ENCODE measurements around the gene CIB4. TPM values are rescaled to one million over a fixed set of nuclear protein-coding genes. Genes with fewer than 3 reads are reported as not detected.

The CIB4 gene
- total RNA-seq, 1 experiment from 2014 or later, result not detected

DNA sequence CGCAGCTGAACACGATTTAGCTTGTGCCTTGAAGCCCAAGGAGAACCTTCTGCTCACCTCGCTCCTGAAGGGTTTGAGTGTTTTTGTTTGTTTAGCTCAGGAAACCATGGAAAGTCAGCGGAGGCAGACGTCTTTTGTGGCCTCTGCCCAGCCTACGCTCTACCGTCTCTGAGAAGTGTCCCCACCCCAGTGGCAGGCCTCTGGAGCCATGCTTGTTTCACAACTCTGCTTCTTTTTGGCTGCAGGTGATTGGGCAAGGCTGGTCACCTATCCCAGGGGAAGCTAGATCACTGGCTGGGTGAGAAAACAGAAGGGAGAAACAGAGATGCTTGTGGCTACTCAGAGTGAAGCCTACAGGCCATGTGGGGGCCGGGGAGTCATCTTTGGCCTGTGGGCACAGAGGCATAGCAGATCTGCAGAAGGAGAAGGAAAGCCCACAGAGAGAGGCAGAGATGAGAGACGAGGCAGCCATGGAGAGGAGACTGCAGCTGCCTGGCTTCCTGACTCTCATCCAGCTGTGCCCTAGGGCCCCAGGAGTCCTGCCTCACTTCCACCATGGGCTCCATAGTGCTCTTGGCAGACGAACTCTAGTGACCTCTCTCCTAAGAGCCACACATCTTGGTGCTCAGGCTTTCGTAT is 50.1 kb downstream of the CIB4 start:
- intact Hi-C loops (cut with micrococcal nuclease; ENCODE audit: unreplicated experiment), result no loop called here
- no TSS peak for BruUV-seq (replicated peaks)
- Mint-ChIP-seq H3K4me3 (ENCODE audit: unreplicated experiment) (no peak overlapping the region), H3K36me3 (ENCODE audit: insufficient read depth, unreplicated experiment) (no peaks in the 10 kb centered on the region), H3K27ac (ENCODE audit: unreplicated experiment) (no peak overlapping the region), H3K4me1 (ENCODE audit: low read depth, unreplicated experiment) (no peaks in the 10 kb centered on the region), H3K9me3 (ENCODE audit: unreplicated experiment) (no peaks in the 10 kb centered on the region), H3K27me3 (ENCODE audit: insufficient read depth, unreplicated experiment) (peaks cover 23% of the 10 kb centered on the region)
- no peak overlapping the region for H3K4me3 ChIP-seq (ENCODE audit: low read depth, low read length)
- ChIA-PET POLR2A (no interaction called here), CTCF (interaction anchor here (0.6 kb wide), 1 partner anchor 14 kb away, joined by 4 read pairs; no protein-coding TSS in a partner anchor)
- TF ChIP-seq, protein P1, sequence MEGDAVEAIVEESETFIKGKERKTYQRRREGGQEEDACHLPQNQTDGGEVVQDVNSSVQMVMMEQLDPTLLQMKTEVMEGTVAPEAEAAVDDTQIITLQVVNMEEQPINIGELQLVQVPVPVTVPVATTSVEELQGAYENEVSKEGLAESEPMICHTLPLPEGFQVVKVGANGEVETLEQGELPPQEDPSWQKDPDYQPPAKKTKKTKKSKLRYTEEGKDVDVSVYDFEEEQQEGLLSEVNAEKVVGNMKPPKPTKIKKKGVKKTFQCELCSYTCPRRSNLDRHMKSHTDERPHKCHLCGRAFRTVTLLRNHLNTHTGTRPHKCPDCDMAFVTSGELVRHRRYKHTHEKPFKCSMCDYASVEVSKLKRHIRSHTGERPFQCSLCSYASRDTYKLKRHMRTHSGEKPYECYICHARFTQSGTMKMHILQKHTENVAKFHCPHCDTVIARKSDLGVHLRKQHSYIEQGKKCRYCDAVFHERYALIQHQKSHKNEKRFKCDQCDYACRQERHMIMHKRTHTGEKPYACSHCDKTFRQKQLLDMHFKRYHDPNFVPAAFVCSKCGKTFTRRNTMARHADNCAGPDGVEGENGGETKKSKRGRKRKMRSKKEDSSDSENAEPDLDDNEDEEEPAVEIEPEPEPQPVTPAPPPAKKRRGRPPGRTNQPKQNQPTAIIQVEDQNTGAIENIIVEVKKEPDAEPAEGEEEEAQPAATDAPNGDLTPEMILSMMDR (IDR thresholded peaks at IDR 0.05; ENCODE audit: insufficient read depth in 1 of 2, low read depth in 1 of 2, low read length in 1 of 2, severe bottlenecking in 1 of 2, unreplicated experiment in 1 of 2), result no peak
- no peaks in the 10 kb centered on the region for H3K9me3 ChIP-seq
- H3K27me3 ChIP-seq (replicated peaks; ENCODE audit: control insufficient read depth, insufficient read depth, low read length), result 0 out of 2 replicates have a peak, but pooled peaks cover 4% of the 10 kb centered on the region
- DNase-seq, result peak in 1 of 2 experiments; percentile 21
- H3K36me3 ChIP-seq (ENCODE audit: control insufficient read depth, insufficient read depth, low read length), result no peaks in the 10 kb centered on the region
- H3K4me1 ChIP-seq, result 0 out of 2 replicates have a peak, but pooled peaks cover 4% of the 10 kb centered on the region

DNA sequence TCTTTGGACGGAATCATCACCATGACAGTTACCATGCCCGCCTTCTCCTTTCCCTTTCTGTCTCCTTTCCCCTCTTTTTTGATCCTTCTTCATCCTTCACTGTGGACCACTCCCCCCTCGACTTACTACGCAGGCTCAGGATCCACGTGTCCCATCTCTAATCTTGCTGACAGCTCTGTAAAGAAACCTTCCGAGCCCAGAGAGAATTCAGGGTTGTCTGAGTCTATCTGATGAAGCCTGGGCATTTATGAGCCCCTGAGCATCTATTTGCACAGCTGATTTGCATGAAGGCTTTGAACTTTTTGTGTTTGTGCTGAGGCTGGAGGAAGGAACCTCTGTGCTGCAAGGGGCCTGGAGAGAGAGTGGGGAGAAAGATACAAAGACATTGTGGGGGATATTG is 50.7 kb downstream of the CIB4 start:
- H3K4me1 Mint-ChIP-seq (ENCODE audit: low read depth, unreplicated experiment), result no peaks in the 10 kb centered on the region
- Histone ChIP-seq H3K4me1 (0 out of 2 replicates have a peak, but pooled peaks cover 4% of the 10 kb centered on the region), H3K4me3 (ENCODE audit: low read depth, low read length) (no peak overlapping the region), H3K9me3 (no peaks in the 10 kb centered on the region), H3K36me3 (ENCODE audit: control insufficient read depth, insufficient read depth, low read length) (no peaks in the 10 kb centered on the region), H3K27me3 (replicated peaks; ENCODE audit: control insufficient read depth, insufficient read depth, low read length) (0 out of 2 replicates have a peak, but pooled peaks cover 4% of the 10 kb centered on the region)
- no peak overlapping the region for H3K4me3 Mint-ChIP-seq (ENCODE audit: unreplicated experiment)
- intact Hi-C loops (cut with micrococcal nuclease; ENCODE audit: unreplicated experiment), result no loop called here
- no peak overlapping the region for H3K27ac Mint-ChIP-seq (ENCODE audit: unreplicated experiment)
- ChIA-PET POLR2A (no interaction called here), CTCF (interaction anchor here (0.7 to 1.6 kb wide), 3 partner anchors 9 to 155 kb away, joined by 3 to 4 read pairs (median 3); no protein-coding TSS in a partner anchor)
- BruUV-seq (replicated peaks), result no TSS peak
- peak in 1 of 2 experiments; percentile 29 for DNase-seq
- peaks cover 24% of the 10 kb centered on the region for H3K27me3 Mint-ChIP-seq (ENCODE audit: insufficient read depth, unreplicated experiment)
- no peaks in the 10 kb centered on the region for H3K9me3 Mint-ChIP-seq (ENCODE audit: unreplicated experiment)
- TF ChIP-seq, protein P1 (IDR thresholded peaks at IDR 0.05; ENCODE audit: insufficient read depth in 1 of 2, low read depth in 1 of 2, low read length in 1 of 2, severe bottlenecking in 1 of 2, unreplicated experiment in 1 of 2), result no peak
- no peaks in the 10 kb centered on the region for H3K36me3 Mint-ChIP-seq (ENCODE audit: insufficient read depth, unreplicated experiment)

DNA sequence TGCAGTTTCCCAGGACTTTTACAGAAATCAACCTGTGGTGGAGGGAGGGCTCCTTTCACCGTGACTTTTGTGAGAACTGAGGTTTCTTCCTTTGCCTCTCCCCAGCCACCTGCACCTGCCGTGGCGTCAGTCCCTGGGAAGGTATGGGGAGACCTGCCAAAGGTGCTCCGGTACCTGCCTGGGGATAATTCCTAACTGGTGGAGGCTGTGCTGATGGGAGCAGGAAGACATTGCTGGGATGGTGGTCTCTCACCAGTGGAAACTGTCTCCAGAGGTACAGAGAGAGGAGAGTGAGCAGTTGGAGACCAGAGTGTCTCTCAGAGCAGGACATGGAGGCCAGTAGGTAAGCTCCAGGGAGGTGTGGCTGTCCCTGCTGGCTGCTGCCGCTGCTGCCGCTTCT is 52.6 kb downstream of the CIB4 start:
- H3K9me3 ChIP-seq, result no peaks in the 10 kb centered on the region
- no peaks in the 10 kb centered on the region for H3K36me3 ChIP-seq (ENCODE audit: control insufficient read depth, insufficient read depth, low read length)
- no peak overlapping the region for H3K4me3 ChIP-seq (ENCODE audit: low read depth, low read length)
- no peaks in the 10 kb centered on the region for H3K36me3 Mint-ChIP-seq (ENCODE audit: insufficient read depth, unreplicated experiment)
- CTCF ChIA-PET, result interaction anchor here (1.5 kb wide), 2 partner anchors 11 kb away, joined by 4 to 5 read pairs; no protein-coding TSS in a partner anchor
- no peaks in the 10 kb centered on the region for H3K9me3 Mint-ChIP-seq (ENCODE audit: unreplicated experiment)
- no peaks in the 10 kb centered on the region for H3K4me1 Mint-ChIP-seq (ENCODE audit: low read depth, unreplicated experiment)
- no peak overlapping the region for H3K4me3 Mint-ChIP-seq (ENCODE audit: unreplicated experiment)
- intact Hi-C loops (cut with micrococcal nuclease; ENCODE audit: unreplicated experiment), result no loop called here
- peaks cover 6% of the 10 kb centered on the region; the same call in 1 of the 2 replicates for H3K27me3 ChIP-seq (replicated peaks; ENCODE audit: control insufficient read depth, insufficient read depth, low read length)
- BruUV-seq (replicated peaks), result no TSS peak
- TF ChIP-seq, protein P1 (IDR thresholded peaks at IDR 0.05; ENCODE audit: insufficient read depth in 1 of 2, low read depth in 1 of 2, low read length in 1 of 2, severe bottlenecking in 1 of 2, unreplicated experiment in 1 of 2), result no peak
- POLR2A ChIA-PET, result no interaction called here
- peaks cover 18% of the 10 kb centered on the region for H3K27me3 Mint-ChIP-seq (ENCODE audit: insufficient read depth, unreplicated experiment)
- no peak overlapping the region for H3K27ac Mint-ChIP-seq (ENCODE audit: unreplicated experiment)
- DNase-seq, result peak in 1 of 2 experiments; percentile 24
- H3K4me1 ChIP-seq, result 0 out of 2 replicates have a peak, but pooled peaks cover 4% of the 10 kb centered on the region

All from Caco-2 (cell line).